GM19239 (cell line): ENCODE measurements around the gene ZNF358.
A peak's percentile ranks its signal among the peaks of the same experiment; 100 is the strongest.

Experiments
- DNase-seq: peaks from one replicate; pipeline ENCODE4 v3.0.0; 2011; ENCODE audit warnings: low spot score; ENCODE audit not compliant: insufficient read length
- FAIRE-seq: peaks from 2 replicates; lab custom pipeline; 2011; peaks lifted over from hg19 to GRCh38; lab: Jason Lieb, UNC

Gene ZNF358

DNA sequence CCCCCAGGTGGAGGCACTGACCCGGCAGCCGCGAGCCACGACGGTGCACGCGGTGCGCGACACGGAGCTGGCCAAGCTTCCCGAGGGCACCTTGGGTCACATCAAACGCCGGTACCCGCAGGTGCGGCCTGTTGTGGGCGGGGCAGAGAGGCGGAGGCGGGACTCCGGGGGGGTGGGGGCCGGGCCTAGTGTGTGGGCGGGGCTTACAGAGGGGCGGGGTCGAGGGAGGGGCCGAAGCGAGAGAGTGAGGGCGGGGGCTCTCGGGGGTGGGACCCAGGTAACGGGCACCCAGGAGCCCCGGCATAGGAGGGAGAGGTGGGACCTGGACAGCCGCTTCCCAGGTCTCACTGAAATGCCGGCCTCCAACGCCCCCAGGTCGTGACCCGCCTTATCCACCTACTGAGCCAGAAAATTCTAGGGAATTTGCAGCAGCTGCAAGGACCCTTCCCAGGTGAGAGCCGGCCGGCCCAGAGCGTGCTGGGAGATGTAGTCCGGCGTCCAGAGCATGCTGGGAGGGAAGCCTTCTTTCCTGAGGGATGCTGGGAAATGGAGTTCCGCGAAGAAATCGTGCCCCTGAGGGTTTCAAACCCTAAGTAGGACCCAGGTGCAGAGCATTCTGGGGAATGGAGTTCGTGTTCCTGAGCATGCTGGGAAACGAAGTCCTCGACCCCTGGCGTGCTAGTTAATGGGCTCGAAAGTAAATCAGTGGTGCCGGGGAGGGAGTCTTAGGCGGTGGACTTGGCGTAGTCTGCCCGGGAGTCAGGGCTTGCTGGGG is 35.3 kb downstream of the ZNF358 start:
- DNase-seq, result peak; percentile 67
- peak; percentile 54 for FAIRE-seq

DNA sequence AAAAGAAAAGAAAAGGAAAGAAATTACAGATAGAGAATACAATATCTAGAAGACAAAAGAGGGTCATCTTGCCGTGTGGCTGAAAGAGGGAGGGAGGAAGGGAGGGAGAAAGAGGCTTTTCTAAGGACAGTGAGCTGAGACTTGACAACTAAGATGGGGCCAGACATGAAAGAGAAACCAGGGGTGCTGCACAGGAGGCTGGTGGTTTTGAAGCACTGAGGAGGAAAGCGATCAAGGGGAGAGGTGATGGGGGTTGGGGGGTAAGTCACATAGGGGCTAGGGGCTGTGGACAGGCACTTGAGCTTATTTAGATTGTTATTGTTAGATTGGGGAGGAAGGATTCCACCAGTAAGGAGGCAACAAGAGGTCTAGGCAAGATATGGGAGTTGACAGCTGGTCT is 36.9 kb downstream of the ZNF358 start:
- FAIRE-seq, result peak; percentile 63
- DNase-seq, result peak; percentile 41

DNA sequence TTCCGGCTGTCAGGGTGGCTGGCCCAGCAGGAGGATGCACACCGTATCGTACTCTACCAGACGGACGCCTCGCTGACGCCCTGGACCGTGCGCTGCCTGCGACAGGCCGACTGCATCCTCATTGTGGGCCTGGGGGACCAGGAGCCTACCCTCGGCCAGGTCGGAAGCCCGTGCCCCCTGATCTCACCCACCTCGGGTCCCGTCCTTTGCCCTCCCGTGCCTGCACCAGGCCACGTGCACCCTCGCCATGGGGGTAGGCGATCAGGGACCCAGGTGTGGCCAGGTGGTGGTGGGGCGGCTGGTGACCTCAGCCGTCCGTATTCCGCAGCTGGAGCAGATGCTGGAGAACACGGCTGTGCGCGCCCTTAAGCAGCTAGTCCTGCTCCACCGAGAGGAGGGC is 38.7 kb downstream of the ZNF358 start:
- DNase-seq (no peak), FAIRE-seq (no peak)

DNA sequence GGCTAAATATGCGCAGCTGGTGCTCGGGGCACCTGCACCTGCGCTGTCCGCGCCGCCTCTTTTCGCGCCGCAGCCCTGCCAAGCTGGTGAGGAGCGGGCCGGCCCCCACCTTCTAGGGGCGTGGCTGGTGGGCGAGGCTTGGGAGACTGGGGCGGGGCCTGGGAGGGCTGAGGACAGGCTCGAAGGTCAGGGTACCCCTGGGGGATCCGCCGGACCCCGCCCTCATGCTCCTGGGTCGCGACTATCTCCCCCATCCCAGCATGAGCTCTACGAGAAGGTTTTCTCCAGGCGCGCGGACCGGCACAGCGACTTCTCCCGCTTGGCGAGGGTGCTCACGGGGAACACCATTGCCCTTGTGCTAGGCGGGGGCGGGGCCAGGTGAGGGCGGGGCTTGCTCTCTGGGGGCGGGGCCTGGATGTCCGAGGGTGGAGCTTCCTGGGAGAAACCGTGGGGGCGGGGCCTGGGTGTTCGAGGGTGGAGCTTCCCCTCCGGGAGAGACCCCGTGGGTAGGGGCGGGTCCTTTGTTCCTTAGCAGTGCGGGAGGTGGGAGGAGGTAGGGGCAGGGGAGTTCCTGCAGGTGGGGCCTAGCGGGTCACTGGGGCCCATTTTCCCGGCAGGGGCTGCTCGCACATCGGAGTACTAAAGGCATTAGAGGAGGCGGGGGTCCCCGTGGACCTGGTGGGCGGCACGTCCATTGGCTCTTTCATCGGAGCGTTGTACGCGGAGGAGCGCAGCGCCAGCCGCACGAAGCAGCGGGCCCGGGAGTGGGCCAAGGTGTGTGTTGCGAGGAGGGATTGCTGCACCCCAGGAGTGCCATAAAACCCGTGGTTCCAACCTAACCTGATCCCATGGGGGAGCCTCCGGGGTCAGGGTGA is 39.3 kb downstream of the ZNF358 start:
- no peak for DNase-seq
- no peak for FAIRE-seq

DNA sequence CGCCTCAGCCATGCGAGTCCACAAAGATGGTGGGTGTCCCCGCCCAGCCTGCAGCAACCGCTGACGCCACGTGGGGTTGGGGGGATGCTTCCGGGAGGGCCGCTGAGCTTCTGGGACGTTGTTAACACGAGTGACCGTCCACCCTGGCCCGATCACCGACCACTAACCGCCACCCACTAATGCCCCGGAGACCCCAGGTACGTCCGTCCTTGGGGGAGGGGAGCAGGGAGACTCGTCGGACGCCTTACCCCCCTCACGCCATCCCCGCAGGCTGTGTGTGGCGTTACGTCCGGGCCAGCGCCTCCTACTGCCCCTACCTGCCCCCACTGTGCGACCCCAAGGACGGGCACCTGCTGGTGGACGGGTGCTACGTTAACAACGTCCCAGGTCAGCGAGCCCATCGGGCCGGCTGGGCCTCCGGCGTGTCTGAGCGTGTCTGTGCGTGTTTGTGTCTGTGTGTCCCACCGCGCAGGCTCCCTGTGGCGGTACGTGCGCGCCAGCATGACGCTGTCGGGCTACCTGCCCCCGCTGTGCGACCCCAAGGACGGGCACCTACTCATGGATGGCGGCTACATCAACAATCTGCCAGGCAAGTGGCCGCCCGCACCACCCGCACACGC is 40.9 kb downstream of the ZNF358 start:
- DNase-seq, result no peak
- FAIRE-seq, result no peak

DNA sequence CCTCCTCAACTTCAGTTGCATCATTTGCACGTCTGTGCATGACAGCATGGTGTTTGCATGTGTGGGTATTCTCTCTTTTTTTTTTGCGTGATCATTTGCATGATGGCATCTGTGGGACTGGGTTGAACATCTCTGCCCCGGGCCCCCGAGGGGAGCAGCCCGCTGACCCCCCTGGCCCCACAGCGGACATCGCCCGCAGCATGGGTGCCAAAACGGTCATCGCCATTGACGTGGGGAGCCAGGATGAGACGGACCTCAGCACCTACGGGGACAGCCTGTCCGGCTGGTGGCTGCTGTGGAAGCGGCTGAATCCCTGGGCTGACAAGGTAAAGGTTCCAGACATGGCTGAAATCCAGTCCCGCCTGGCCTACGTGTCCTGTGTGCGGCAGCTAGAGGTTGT is 42.8 kb downstream of the ZNF358 start:
- FAIRE-seq (no peak), DNase-seq (no peak)

DNA sequence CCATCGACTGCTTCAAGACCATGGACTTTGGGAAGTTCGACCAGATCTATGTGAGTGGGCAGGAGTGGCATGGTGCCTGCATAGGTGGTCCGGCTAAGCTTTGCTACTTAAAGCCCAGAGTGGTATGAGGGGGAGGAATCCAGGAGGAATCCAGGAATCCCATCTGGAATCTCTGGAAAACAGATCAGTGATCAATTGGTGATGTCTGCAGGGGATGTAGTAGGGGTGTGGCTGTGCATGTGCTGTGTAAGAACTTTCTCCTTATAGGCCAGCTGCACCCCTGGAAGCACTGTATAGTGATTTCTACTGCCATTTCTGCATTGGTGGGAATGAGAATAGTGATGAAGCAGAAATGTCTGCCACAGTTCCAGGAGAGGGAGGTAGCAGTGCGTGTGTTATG is 43.2 kb downstream of the ZNF358 start:
- FAIRE-seq, result no peak

DNA sequence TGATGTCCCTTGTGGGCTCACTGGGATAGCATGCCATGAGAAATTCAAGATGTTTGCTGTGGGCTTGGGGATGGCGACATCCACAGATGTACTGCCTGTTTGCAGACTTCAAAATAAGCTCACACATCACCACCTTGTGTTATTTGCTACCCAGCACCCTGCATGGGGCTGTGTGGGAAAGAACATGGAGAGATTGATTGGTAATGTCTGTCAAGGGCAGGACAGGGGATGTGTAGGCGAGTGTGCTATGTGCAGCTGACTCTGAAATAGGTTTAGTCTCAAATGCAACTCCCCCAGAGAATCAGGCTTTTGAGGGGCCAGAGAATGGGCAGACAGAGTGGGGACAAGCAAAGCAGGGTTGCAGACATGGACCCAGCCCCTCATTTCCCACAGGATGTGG is 44.4 kb downstream of the ZNF358 start:
- FAIRE-seq (no peak), DNase-seq (no peak)

More for the DNA sequence above, 43.2 kb downstream of the ZNF358 start:
- no peak for DNase-seq

DNA sequence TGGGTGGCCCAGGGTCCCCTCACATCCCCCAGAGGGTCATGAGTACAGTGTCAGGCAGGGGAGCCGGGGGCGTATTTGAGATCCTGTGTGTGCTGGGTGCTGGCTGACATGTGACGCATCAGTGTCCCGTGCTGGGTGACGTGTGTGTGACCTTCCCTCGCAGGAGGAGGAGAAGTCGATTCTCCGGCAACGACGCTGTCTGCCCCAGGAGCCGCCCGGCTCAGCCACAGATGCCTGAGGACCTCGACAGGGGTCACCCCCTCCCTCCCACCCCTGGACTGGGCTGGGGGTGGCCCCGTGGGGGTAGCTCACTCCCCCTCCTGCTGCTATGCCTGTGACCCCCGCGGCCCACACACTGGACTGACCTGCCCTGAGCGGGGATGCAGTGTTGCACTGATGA is 45.4 kb downstream of the ZNF358 start:
- DNase-seq (no peak), FAIRE-seq (no peak)

DNA sequence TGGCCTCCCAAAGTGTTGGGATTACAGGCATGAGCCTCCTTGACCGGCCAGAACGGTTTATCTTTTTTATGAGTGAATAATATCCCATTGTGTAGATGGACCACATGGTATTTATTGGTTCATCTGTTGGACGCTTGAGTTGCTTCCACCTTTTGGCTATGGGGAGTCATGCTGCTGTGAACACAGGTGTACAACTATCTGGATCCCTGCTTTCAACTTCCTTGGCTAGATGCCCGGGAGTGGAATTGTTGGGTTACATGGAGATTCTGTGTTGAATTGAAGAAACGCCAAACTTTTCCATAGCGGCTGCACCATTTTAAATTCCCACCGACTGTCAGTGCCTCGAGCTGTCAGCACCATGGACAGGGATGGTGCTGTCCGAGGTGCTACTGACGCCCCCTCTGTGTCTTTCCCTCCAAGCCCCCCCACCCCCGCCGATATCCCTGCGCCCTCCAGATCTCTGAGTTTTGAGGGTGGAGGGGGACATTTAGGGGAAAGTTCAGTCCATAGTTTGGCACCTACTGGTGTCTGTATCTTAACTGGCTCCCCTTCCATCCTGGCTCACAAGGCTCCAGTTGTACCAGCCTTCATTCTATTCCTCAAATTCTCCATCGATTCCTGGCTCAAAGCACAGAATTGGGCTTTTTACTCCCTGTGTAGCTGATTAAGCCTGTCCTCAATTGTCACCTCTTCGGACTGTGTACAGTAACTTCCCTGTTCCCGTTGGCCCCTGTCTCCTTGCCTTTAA is 46.9 kb downstream of the ZNF358 start:
- FAIRE-seq (no peak), DNase-seq (no peak)

DNA sequence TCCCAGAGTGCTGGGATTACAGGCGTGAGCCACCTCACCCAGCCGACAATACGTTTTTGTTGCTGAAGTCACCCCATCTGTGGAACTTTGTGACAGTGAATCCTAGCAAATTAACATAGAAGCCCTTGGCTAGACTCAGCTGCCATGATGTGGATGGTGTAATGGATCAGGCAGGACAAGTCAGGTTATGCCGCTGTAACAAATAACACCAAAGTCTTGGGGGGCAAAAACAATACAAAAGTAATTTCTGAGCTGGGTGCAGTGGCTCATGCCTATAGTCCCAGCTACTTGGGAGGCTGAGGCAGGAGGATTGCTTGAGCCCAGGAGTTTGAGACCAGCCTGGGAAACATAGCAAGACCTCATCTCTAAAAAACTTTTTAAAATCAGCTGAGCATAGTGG is 49.0 kb downstream of the ZNF358 start:
- no peak for DNase-seq
- no peak for FAIRE-seq

DNA sequence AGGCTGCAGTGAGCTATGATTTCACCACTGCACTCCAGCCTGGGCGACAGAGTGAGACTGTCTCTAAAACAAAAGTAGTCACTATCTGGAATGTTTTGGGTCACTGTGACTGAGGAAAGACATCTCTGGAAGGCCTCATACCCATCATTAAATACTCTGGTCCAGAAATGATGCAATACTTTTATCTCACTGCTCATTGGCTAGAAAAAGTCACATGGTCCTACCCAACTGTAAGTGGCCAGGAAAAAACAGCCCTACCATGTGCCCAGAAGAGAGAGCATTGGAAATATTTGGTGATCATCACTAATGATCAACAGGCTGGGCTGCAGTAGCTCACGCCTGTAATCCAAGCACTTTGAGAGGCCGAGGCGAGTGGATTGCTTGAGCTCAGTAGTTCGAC is 49.4 kb downstream of the ZNF358 start:
- no peak for DNase-seq
- no peak for FAIRE-seq
